HG03175 (cell line): ENCODE data around the gene KANTR.

Experiments used
- ATAC-seq: cut with Tn5 transposase; IDR thresholded peaks from one replicate; pipeline ENCODE4 v1.9.1; 2021; ENCODE audit warnings: mild to moderate bottlenecking, moderate library complexity; ENCODE audit not compliant: unreplicated experiment

Gene KANTR

DNA sequence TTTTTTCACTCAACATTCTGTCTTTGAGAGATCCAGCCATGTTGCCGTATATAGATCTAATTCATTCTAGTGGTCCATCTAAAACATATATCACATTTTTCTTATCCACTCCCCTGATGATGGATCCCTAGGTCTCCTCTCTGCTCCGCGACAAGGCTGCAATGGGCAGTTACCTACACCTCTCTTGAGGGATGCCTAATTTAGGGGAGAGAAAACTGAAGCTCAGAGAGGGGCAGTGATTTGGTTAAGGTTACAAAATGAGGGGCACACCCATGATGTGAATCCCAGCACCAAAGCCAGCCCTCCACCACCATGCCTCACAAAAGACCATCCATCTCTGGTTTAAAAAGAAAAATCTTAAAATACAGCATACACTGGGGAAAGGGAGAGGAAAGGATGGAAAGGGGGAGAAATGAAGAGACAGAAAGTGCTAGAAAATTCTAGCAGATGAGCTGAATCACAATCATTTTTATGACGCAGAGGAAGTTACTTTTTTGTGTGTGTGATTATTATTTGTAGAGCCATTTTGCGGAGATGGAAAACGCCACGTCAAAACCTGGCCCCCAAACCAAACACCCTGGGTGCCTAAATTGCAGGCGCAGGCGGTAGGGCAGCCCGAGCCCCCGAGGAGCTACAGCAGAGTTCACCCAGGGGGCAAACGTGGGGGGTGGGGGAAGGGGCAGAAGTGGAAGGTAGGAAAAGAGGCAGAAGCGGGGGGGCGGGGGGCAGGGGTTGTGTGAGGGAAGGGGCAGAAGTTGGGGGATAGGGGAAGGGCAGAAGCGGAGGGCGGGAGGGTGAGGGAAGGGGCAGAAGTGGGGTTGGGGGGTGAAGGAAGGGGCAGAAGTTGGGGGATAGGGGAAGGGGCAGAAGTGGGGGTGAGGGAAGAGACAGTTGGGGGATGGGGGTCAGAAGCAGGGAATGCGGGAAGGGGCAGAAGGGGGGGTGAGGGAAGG is 13.0 kb upstream of the KANTR start:
- no peak for ATAC-seq

DNA sequence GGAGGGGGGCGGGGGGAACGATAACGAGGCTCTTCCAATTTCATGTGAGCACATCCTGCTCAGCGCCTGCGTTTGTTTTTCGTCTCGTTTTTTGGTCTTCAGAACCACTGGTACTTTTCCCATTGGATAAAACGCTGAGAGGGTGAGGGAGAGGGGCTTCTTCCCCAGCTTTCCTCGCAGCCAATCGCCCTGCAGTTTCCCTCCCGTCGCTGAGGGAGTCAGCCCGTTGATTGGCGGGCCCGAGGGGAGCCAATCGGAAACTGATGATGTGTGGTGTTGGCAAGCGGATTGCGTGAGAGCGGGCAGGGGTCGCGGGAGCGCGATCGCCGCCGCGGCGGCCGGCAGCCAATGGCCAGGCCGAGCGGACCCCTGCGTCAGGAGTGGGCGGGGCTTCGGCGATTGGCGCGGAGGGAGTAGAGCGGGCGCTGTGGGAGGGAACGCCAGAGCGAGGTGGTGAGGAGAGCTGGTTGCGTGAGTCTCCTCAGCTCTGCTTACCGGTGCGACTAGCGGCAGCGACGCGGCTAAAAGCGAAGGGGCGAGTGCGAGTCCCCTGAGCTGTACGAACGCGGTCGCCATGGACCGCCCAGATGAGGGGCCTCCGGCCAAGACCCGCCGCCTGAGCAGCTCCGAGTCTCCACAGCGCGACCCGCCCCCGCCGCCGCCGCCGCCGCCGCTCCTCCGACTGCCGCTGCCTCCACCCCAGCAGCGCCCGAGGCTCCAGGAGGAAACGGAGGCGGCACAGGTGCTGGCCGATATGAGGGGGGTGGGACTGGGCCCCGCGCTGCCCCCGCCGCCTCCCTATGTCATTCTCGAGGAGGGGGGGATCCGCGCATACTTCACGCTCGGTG is 11.8 kb upstream of the KANTR start, which contains the start of gene TSPYL2:
TSPYL2 (plus strand) TSS at position 443 of the 848 bp plus-strand sequence; CDS start at position 575, 132 bp downstream.
- peak; percentile 93 for ATAC-seq

DNA sequence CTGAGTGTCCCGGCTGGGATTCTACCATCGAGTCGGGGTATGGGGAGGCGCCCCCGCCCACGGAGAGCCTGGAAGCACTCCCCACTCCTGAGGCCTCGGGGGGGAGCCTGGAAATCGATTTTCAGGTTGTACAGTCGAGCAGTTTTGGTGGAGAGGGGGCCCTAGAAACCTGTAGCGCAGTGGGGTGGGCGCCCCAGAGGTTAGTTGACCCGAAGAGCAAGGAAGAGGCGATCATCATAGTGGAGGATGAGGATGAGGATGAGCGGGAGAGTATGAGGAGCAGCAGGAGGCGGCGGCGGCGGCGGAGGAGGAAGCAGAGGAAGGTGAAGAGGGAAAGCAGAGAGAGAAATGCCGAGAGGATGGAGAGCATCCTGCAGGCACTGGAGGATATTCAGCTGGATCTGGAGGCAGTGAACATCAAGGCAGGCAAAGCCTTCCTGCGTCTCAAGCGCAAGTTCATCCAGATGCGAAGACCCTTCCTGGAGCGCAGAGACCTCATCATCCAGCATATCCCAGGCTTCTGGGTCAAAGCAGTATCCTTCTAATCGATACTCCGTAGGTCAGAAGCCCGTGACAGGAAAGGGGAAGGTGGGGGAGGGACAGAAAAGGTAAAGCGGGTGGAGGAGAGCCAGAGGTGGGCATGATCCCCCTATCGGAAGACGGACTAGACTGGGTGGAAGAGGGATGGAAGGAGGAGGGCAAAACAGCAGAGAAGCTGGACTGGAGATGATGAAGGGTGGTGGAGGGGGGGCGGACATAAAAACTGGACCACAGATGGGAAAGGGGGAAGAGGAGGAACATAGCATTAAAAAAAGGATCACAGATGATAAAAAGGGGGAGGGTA is 10.9 kb upstream of the KANTR start:
- no peak for ATAC-seq

DNA sequence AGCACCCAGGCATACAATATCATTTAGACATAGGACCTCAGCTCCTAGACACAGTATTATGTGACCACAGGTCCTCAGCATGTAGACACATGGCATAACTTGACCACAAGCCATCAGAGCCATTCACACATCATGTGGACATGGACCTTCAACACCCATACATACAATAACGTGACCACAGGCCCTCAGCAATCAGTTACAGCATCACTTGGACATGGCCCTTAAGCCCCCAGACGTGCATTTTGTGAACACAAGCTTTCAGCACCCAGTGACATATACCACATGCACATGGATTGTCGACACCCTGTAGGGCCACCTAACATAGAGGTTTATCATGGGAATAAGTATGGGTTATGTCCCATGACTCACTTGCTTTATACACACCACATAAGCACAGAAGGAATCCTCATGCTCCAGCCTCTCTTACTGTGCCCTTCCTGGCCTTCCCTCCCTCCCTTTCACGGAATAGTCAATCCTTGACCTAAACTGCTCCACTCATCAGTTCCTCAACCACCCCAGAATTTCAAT is 9.8 kb upstream of the KANTR start:
- no peak for ATAC-seq

DNA sequence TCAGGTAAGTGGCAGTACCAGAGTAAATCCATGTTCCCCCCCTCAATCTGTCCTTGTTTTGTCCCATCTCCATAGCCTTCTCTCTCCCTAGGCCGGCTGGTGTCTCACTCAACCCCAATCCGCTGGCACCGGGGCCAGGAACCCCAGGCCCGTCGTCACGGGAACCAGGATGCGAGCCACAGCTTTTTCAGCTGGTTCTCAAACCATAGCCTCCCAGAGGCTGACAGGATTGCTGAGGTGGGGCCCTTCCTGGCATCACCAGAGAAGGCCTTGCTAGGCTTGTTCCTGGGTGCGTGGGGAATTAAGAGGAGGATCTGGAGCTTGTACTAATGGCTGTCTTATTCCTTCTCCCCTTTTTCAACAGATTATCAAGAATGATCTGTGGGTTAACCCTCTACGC is 9.1 kb upstream of the KANTR start:
- no peak for ATAC-seq

DNA sequence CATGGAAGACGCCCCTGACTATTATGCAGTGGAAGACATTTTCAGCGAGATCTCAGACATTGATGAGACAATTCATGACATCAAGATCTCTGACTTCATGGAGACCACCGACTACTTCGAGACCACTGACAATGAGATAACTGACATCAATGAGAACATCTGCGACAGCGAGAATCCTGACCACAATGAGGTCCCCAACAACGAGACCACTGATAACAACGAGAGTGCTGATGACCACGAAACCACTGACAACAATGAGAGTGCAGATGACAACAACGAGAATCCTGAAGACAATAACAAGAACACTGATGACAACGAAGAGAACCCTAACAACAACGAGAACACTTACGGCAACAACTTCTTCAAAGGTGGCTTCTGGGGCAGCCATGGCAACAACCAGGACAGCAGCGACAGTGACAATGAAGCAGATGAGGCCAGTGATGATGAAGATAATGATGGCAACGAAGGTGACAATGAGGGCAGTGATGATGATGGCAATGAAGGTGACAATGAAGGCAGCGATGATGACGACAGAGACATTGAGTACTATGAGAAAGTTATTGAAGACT is 8.2 kb upstream of the KANTR start:
- no peak for ATAC-seq

DNA sequence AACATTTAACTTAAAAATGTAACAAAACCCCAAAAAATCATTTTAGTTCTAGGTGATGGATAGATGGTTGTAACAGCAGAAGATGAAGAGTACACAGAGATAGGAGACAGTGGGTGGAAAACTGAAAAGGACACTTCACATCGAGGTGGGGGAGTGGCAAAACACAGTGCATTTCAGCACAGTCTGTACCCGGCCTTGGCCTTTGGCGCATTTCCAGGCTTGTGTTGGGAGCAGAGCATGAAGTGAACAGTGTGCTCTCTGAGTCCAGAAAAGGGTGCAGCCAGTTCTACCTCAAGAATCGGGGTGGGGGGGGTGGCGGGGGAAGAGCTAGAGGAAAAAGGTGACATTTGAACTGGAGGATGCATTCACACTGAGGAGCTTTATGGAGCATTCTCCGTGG is 7.5 kb upstream of the KANTR start:
- ATAC-seq, result no peak

DNA sequence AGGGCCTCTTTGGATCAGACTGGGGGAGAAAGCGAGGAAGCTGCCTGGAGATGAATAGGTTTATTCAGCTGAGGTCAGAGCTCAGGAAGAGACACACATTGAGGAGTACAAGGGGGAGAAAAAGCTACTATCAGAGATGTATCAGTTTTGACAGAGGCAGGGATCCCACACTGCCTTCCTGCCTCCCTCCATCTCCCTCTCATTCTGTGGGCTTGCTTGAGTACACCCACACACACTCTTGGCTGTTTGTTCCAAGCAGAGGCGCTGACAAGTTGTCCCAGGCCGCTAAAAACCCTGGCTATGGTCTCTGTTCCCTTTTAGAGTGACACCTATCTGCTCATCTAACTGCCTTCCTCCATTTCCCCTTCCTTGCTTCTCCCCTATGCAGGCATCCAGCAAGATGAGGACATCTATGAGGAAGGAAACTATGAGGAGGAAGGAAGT is 6.5 kb upstream of the KANTR start:
- ATAC-seq, result no peak

DNA sequence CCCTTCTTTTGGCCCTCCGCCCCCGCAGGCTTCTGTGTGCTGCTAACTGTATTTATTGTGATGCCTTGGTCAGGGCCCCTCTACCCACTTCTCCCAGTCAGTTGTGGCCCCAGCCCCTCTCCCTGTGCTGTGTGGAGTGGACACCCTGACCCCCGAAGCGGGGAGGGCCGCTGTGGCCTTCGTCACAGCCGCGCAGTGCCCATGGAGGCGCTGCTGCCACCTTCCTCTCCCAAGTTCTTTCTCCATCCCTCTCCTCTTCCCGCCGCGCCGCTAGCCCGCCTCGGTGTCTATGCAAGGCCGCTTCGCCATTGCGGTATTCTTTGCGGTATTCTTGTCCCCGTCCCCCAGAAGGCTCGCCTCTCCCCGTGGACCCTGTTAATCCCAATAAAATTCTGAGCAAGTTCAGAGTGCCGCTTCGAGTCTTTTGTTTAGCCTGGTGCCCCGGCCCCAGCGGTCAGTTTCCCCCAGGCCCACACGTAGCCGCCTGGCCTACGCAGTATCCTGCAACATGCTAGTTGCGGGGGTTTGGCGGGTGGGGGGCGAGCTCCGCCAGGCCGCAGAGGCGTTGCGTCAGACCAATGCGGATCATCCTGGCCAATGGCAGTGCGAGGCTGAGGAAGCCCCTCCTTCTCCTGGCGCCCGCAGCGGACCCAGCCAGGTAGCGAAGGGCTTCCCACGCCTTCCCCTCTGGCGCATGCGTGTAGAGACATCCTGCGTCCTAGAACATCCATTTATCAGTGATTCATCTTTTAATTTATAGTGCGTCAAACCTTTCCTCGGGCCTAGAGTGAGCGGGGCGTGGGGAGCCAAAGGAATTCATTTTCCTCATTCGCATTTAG is 5.6 kb upstream of the KANTR start:
- ATAC-seq, result no peak

DNA sequence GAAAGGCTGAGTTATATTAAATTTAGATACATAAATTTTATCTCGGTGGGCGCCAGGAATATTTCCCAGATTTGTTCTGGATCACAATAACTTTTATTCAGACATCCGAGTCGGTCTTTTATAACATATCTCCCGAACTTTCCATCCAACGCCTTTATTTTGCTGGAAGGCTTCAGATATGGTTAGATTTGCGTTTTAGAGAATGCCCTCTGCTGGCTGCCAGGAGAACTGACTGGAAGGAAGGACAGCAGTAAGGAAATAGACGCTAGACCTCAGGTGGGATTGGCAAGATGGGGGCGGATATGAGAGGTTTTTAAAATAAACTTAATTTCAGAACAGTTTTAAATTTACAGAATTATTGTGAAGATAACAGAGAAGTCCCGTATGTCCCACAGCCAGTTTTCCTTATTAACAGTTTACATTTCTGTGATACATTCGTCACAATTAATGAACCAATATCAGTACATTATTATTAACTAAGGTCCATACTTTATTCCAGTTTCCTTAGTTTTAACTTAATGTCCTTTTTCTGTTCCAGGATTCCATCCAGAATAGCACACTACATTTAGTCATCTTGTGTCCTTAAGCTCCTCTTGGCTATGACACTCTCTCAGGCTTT is 4.6 kb upstream of the KANTR start:
- ATAC-seq, result no peak

DNA sequence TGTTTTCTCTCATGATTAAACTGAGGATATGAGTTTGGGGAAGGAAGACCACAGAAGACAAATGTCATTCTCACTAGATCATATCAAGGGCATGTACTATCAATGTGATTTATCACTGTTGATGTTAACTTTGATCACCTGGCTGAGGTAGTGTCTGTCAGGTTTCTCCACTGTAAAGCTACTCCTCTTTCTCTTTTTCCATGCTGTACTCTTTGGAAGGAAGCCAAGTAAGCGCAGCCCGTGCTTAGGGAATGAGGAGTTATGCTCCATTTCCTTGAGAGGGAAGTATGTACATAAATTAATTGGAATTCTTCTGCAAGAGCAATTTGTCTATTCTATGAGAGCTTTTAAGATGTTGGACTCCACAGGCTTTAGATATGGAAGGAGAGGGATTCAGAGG is 4.0 kb upstream of the KANTR start:
- ATAC-seq, result no peak

DNA sequence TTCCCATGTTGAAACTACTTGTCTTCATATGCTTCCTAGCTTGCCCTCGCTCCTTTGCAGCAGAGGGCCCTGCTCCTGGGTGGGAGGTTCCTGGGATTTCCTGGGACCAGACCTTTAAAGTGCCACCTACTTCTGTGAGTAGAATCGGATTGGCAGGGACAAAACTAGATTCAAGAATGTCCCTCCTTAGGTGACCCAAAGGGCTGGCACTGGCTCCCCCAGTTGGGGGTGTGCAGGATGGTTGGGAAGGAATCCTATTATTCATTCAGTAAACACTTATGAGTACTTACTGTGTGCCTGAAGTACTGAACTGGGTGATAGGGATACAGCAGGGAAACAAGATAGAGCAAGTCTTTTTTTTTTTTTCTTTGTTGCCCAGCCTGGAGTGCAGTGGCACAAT is 2.6 kb upstream of the KANTR start:
- no peak for ATAC-seq

DNA sequence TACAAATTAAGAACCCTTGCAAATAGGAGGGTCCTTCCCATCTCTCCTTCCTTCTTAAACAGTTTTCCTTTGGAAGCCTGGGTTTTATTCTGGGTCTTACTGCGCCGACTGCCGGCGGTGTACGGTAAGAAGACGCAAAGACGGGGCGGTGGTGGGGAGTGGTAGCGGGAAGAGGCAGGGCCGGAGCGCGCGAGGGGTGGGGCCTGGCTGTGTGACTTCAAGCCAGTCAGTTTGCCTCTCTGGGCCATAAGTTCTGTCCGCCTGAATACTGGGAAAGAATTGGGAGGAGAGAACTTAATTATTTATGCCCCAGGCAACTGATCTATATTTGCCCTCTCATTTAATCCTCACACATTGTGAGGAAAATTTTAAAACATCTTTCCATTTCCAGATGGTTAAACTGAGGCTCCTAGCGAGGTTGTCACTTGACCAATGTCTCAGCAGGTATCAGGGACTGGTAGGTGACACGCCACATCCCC is 726 bp upstream of the KANTR start:
- peak; percentile 54 for ATAC-seq

DNA sequence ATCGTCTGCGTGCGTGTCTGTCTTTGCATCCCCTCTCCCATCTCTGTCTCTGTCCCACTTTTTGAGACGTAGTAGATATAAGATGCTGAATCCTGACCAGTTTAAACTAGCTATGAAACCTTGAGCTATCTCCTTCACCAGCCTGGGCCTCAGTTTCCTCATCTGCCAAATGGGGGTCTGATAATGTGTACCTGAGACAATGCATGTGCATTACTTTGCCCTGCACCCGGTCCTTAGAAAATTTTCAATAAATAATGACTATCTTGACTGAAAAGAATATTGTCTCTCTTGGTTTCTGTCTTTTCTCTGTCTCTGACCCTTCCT is 602 bp downstream of the KANTR start:
- no peak for ATAC-seq

DNA sequence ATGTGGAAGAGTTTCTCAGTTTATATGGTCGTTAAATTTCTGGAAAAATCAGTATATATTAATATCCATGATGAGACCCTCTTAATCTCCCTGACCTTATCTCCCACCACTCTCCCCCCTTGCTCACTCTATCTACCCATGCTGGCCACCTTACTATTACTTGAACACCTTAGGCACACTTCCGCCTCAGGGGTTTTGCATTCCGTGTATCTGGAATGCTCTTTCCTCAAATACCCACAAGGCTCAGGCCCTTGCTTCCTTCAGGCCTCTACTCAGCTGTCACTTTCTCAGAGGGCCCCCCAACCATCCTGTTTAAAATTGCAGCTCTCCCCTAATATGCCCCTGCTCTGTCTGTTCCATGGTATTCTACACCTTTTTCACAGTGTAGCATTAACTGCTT is 1.9 kb downstream of the KANTR start:
- no peak for ATAC-seq

DNA sequence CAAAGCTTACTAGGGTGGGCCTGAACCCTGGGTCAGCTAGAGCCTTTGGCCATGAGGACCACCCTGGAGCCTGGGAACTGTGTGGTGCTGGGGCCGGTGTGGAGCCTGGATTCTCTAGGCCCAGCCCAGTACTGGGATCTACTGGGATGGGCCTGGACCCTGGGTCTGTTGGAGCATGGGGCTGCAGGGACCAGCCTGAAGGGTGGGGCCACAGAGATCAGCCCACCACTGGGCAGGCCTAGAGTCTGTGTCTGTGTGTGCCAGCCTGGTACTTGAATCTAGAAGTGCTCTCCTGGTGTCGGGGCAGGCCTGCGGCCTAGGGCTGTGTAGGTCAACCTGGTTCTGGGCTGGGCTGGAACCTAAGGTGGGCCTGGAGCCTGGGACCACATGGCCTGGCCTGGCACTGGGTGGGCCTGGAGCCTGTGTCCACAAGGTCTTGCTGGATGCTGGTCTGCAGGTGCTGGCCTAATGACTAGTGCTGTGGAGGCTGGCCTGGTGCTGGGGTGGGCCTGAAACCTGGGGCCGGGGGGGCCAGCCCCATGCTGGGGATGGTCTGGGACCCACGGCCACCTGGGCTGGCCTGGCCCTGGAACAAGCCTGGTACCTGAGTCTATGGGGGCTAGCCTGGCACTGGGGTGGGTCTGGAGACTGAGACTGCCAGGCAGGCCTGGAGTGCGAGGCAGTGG is 21.1 kb downstream of the KANTR start:
- ATAC-seq, result no peak

DNA sequence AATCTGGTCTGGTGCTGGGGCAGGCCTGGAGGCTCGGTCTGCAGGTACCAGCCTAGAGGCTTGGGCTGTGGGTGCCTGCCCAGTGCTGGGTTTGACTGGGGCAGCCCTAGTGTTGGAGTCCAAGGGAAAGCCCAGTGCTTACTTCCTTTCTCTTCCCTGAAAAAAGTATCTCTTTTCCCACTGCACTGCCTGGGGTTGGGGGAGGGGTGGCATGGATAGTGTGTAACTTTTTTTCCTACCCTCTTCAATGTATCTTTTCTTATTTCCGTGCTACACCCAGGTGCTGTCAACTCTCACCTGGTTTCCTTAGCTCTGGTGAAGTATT is 21.6 kb downstream of the KANTR start:
- no peak for ATAC-seq

DNA sequence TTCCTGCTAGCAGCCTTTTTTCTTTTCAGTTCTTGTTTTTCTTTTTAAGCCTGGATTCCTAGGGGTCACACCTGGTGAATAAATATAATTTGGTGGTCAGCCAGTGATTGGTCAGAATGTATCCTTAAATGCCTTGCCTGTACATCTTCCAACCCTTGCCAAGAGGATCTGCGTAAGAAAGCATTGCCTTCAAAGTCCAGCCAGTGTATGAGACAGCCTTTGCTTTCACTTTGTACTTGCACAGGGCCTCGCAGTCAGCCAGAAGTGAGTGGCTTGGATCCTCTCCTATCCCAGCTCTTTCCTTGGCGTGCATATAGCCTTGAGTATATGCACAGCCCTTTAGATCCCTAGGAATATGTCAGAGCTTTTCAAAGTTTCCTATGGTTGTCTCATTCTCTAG is 22.2 kb downstream of the KANTR start:
- no peak for ATAC-seq

DNA sequence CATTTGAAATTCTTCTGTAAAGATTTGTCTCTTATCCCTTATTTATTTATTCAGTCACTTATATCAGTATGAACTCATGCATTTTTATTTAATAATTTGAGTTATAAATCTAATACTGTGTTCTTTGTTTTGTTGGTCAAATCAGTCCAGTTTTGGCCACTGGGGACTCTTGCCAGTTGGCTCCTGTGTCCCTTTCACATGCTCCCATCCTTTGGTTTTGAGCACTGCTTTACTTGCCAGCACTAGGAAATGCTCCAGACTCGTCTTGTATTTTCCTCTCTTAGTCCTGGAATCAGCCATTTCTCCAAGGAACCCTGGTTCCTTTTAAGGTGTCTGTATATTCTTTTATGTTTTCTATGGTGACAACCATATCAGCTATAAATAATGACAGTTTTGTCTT is 28.1 kb downstream of the KANTR start:
- ATAC-seq, result no peak
